NB4 (cell line): ENCODE data around the gene GAPDHS.

Source experiments
- DNase-seq: peaks from one replicate; pipeline ENCODE4 v3.0.0; 2010; ENCODE audit warnings: low read depth
- H3K4me3 ChIP-seq: one replicate; pipeline ENCODE4 v1.5.1; 2011; ENCODE audit warnings: mild to moderate bottlenecking, low read depth, low read length, moderate library complexity
- CTCF ChIP-seq: IDR thresholded peaks from one replicate; pipeline ENCODE4 v1.5.1; 2012; ENCODE audit warnings: low read depth, low read length
- MAX ChIP-seq: IDR thresholded peaks from 2 replicates; pipeline ENCODE4 v1.6.1; 2011; ENCODE audit warnings: low read depth, low read length
- MYC ChIP-seq: IDR thresholded peaks from 2 replicates; pipeline ENCODE4 v1.6.1; 2011; ENCODE audit warnings: low read depth, low read length
- POLR2A ChIP-seq: IDR thresholded peaks from 2 replicates; pipeline ENCODE4 v1.6.1; 2011; ENCODE audit warnings: mild to moderate bottlenecking; ENCODE audit not compliant: insufficient read length; ENCODE audit errors: extremely low read depth

GAPDHS gene

GRCh38 chr19:35539850-35540249 is 6.6 kb downstream of the GAPDHS start:
- no peak overlapping the region for H3K4me3 ChIP-seq
- TF ChIP-seq MAX (no peak), CTCF (no peak), POLR2A (no peak), MYC (no peak)
- DNase-seq = no peak

- DNase-seq = no peak
- no peak overlapping the region for H3K4me3 ChIP-seq
- TF ChIP-seq CTCF (no peak), POLR2A (no peak)
Observed at GRCh38 chr19:35540356-35540927, 7.2 kb downstream of the GAPDHS start.

GRCh38 chr19:35542209-35542608 is 9.0 kb downstream of the GAPDHS start:
- H3K4me3 ChIP-seq = no peak overlapping the region
- TF ChIP-seq CTCF (no peak), MAX (no peak), MYC (no peak), POLR2A (no peak)
- DNase-seq = no peak

GRCh38 chr19:35543280-35544109 is 10.2 kb downstream of the GAPDHS start:
- TF ChIP-seq MAX (no peak), CTCF (no peak), MYC (no peak), POLR2A (no peak)

GRCh38 chr19:35544110-35544802 is 11.0 kb downstream of the GAPDHS start:
- TF ChIP-seq MAX (no peak), POLR2A (no peak), CTCF (no peak), MYC (no peak)
- DNase-seq = no peak
- peak overlapping the region; percentile 85 for H3K4me3 ChIP-seq

More at GRCh38 chr19:35543280-35544109, 10.2 kb downstream of the GAPDHS start:
- DNase-seq = no peak
- H3K4me3 ChIP-seq = no peak overlapping the region
